Stimulated activated CD4-positive, alpha-beta T cell treated with anti-CD3 and anti-CD28 coated beads, Interleukin-4, amount 100 ng/mL, for 48 hours (primary cell): Measurements from ENCODE around the gene C1orf21.

ENCODE experiments used
- DNase-seq, 2 donors: peaks; one replicate each; pipeline ENCODE4 v3.0.0-alpha.2; 2020; ENCODE audit warnings: low read depth in 2 of 2

Gene C1orf21

DNA sequence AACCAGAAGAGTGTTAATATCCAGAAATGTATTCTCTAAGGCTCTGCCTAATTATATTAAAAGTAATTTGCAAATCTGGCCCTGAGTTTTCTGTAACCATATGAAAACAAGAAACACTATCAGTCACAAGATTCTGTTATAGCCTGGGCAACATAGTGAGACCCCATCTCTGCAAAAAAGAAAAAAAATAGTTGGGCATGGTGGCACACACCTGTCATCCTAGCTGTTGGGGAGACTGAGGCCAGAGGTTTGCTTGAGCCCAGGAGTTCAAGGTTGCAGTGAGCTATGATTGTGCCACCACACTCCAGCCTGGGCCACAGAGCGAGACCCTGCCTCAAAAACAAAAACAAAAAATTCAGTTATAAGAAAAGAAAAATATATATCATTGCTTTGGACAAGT is 25.6 kb downstream of the C1orf21 start:
- DNase-seq, result no peak

DNA sequence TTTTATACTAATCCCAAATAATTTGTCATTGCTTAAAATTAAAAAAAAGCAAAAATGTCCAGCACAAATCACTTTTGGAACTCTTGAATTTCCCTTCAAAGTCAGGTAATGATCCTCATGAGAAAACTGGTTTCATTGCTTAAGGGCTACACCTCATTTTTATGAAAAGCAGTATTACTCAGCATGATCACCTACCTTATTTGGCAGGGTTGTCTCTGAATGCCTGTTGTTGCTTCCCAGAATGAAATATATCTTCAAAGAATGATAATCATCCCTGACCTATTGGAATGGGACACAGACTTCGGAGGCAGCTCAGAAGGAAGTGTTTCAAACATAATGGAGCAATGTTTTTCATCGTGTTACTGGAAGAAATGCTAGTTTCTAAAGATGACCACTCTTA is 29.7 kb downstream of the C1orf21 start:
- no peak for DNase-seq

DNA sequence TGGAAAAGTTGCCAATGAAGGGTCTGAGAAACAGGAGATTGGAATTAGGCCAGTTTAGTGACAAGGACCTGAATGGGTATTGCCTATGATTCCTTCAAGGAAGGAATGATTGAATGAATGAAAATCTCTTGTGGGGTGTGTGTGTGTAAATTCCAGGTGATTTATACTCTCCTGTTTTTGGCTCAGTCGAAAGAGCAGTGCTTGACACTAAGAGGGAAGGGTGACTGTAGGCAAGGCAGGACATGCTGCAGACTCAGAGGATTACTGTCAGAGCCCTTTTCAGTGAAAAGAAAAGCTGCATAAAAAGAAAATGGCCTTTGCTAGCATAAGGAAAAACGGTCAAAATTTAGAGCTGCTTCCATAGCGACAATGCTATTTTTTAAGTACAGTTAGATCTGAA is 30.1 kb downstream of the C1orf21 start:
- DNase-seq, result no peak

DNA sequence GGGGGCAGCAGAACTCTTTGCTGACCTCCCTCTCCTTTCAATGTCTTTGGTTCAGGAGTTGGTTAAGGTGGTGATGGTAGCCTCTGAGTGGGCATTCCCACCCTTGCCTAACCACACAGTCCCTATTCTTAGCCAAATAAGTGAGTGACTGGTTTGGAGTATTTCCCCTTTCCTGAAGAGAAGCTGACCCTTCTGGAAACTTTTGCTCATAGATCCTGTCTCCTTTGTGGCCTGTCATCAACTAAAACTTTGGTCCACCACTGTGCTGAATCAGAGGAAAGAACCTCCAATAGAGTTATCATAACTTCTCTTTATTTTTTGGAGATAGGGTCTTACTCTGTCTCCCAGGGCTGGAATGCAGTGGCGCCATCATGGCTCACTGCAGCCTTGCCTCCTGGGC is 31.1 kb downstream of the C1orf21 start:
- DNase-seq, result no peak

DNA sequence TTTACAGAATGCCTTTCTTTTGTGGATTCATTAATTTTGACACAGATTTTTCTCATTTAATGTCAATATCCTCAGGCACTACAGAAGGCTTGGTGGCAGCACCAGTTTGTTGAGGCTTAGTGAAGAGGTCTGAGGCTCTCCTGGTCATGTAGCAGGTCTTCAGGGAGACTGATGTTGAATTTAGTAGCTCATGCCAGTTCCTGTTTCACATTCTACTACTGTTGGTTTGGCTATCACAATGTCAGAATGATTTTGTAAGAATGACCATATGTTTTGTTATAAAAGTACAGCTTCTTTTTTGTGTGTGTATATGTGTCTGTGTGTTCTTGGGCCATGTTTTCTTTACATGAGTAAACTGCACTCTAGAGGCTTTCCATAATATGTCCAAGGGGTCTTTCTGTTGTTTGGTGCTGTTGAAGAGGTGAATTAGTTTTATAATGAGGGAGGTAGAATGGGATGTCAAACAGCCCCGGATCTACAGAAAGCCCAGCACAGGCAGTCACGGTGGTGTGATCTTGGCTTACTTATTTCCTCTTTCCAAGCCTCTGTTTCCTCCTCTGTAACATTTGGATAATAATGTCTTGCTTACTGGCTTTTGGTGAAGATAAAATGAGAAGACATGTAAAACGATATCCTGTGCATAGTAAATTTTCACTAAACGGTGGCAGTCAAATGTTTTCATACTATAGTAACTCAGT is 32.0 kb downstream of the C1orf21 start:
- DNase-seq, result no peak

DNA sequence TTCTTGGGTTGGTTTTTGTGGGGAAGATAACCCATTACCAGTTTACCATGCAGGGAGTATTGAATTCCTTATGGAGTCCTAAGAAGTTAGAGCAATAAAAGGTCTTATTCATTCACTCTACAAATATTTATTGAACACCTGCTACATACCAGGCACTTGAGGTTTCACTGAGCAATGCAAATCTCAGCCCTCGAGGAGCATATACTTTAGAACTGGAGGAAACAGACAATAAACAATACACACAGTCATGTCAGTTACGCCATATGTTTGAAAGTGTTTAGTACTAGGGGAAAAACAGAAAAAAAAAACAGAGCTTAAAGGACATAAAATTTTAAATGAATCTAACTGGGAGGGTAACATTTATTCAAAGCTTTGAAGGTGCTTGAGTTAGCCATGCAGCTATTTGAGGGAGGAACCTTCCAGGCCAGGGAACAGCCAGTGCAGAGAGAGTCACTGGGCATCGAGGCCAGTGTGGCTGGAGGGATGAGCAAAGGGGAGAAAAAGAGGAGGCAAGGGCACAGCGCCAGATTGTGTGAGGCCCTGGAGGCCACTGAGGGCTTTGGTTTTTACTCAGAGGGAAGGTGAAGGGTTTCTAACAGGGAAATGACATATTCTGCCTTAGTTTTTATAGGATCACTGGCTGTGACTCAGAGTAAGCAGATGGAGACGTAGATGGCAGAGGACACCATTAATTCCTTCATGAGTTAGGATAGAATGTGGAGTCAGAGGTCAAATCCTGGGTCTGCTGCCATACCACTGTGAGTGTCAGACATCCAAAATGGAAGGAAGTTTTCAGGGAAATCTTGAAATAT is 32.7 kb downstream of the C1orf21 start:
- DNase-seq, result no peak

DNA sequence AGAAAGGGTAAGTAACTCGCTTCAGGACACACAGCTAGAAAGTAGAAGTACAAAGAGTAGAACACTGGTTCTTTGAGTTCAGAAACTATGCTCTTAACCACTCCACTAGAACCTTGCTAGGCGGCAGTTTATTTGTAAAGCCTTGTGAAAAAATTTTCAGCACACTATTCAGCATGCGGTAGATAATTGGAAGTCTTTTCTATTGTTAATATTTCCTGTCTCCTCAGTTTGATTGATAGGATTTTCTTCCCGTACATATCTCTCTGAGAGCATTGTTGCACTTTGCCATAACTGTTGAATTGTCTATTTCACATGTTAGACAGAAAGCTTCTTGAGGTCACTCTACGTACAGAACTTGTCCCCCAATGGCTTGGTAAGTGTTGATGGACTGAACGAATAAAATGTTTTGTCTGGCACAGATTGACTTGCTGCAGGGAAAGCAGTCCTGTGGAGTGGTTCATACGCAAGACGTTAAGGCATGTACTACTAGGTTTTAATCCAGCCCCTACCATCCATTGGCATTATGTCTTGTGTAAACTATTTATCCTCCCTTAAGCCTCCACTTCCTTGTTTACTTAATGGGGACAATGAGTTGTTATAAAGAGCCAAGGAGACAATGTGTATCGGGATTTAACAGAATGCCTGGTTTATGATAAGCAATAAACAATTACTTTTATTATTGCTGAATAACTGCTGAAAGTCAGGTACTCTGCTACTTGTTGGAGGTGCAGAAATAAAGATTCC is 35.8 kb downstream of the C1orf21 start:
- no peak for DNase-seq

DNA sequence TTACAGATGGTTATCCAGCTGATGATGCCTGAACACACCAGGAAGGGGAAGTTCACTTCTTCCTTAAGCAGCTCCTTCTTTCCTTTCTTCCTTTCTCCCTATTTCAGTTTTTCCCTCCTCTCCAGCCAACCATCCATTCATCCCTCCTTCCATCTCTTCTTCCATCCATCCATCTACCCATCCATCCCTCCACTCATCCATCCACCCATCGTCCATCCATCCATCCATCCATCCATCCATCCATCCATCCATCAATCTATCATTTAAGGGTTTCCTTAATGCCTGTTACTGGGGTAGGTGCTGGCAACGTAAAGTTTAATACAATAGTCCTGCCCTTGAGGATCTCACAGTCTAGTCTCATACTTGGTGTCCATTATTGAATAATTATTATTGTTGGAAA is 36.8 kb downstream of the C1orf21 start:
- DNase-seq, result no peak

DNA sequence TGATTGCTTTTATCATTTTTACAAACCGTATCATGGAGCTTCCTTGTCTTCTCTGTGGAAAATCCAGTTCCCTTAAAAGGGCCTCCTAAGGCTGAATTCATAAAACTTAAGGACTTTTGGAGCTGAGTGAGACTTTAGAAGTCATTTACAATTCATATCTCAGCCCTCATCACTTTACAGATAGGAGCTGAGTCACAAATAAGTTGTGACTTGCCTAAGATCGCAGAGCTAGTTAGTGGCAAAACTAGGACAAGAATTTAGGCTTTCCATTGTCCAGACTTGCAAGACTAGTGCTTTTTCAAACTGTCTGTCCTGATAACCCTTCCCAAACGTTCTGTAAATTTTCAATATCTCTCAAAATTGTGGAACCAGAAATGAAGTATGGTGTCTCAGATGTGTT is 37.3 kb downstream of the C1orf21 start:
- no peak for DNase-seq

DNA sequence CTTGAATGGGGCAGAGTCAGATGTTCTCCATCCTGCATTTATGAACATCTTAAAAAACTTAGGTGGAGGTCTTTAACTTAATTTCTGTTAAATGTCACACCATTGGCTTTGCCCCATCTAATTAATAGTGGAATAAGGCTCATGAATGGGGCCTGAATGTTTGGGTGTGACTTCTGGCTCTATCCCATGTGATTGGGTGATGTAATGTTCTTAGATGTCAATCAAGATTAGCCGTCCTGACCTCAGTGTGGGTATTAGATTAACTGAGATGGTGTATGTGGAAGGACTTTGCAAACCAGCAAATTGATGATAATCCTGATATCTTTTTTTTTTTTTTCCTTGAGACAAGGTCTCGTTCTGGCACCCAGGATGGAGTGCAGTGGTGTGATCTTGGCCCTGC is 38.1 kb downstream of the C1orf21 start:
- no peak for DNase-seq

DNA sequence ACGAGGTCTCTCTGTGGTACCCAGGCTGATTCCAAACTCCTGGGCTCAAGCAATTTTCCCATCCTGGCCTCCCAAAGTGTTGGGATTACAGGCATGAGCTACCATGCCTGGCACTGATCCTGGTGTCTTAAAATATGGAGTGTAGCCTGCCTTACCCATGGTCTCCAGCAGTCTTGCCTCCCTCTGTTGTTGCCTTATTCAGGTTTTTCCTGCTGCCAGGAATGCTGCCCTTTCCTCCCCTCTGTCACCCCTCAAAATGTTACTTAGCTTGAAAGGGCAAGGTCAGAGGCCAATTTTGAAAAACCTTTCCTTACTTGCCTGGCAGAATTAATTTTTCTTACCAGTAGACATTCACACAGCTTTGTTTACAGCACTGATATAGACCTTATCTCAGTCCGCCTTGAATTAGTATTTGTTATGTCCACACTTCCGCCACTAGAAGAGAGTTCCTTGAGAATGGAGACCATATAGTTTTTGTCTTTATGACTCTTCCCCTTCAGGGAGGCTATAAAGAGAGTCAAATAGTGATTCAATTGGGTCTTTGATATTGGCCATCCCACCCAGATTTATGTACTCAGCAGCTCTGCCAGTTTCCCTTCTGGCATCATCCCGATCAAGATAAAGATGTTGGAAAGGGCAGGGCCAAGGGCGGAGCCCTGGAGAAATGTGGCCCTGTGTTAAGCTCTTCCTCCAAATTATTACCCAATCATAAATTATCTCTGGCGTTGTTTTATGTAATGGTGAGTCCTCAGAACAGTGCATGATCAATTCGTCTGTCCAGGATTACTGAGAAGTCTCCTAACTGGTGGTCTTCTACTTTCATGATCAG is 38.8 kb downstream of the C1orf21 start:
- DNase-seq, result no peak

DNA sequence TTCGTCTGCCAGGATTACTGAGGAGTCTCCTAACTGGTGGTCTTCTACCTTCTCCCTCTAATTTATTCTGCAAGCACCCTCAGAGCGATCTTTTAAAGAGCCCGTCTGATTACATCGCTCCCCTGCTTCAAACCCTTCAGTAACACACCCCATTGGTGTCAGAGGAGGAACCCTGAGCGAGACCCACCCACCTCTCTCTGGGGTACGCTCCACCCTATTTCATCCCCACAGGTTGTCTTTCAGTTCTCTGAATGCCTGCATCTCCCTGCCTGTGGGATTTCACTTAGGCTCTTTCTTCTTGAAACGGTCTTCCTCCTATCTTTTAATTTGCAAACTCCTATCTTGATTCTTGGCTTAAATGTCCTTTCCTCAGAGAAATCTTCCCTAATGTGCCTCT is 39.4 kb downstream of the C1orf21 start:
- DNase-seq, result no peak

DNA sequence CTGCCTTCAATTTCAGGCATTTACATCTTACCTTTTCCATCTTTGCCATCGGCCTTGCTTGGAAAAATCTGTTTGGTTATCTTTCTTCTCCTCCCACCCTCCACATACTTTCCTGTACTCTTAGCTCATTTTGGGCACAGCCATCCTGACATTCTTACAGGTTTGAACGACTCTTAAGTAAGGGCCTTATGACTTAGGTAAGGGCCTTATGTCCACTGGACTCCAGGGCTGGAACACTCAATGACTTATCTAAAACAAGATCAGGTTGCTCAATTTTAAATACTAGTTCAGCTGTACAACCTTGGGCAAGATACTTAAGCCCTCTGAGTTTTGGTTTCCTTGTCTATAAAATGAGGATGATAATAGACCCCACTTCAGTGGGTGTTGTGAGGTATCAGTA is 40.9 kb downstream of the C1orf21 start:
- DNase-seq, result no peak

DNA sequence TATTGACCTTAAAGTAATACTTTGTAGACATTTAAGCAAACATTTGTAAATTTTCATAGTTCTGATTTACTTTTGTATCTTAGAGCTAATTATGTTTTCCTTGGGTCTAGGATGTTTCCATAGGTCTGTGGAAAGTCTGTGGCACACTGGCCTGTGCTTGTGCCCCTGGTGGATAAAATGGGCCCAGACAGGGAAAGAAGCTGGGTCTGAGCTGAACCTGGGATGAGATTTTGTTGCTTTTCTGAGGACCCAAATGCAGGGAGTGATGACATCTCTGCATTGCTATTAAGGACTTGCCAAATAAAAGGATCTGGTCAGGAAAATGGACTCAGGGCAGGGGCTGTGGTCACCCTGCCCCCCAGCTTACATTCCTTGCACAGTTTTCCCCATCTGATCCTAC is 41.8 kb downstream of the C1orf21 start:
- DNase-seq, result no peak

DNA sequence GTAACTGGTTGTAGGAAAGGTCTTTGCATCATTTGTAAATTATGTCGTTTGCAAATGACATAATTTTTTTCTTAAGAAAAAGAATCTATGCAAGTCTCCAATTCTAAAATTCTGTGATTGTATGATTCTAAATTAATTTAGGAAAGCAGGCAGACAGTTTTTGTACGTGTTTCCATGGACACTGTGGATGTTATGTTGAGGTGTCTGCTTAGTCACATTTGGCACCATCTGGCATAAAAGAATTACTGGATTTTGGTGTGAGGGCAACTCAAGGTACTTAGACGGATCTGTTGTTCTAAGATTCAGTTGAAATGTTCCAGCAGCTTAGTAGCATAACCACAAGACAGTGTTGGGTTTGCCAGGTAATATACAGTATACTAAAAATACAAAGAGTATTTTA is 42.5 kb downstream of the C1orf21 start:
- no peak for DNase-seq

DNA sequence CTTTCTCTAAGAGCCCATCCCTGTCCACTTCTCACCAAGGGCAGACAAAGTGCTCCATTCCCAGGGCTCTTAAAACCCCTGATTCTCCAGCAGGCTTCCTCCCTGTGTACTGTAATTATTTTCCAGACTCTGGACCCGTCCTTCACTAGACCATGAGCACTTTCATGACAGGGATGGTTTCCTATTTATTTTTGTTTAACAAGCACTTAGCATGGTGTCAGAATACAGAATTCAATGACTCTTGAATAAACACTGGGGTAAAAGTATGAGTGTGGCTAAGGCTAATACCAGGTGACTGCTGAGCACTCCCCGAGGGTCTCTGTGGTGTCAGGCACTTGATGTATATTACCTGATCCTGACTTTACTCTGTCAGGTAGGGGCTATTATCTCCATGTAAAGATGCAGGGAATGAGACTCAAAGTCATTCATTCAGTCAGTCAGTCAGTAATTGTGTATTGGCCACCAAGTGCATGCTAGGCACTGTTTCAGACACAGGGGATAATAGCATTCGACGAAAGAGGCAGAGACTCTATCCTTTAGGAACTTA is 47.2 kb downstream of the C1orf21 start:
- DNase-seq, result no peak

DNA sequence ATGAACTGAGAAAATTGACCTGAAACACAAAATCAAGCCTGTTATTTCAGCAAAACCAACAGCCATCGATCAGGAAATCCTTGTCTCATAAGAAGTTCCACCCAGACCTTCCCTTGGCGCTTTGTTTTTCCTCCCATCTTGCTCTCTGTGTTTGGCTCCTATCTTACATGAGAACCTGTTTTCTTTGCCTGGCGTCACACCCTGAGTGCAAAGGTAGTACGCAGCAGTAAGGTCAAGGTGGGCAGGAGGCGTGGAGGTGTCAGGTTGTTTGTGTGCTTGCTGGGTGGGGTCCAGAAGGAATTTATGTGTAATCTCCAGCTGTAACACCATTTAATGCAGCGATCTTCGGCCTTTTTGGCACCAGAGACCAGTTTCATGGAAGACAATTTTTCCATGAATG is 50.5 kb downstream of the C1orf21 start:
- no peak for DNase-seq

DNA sequence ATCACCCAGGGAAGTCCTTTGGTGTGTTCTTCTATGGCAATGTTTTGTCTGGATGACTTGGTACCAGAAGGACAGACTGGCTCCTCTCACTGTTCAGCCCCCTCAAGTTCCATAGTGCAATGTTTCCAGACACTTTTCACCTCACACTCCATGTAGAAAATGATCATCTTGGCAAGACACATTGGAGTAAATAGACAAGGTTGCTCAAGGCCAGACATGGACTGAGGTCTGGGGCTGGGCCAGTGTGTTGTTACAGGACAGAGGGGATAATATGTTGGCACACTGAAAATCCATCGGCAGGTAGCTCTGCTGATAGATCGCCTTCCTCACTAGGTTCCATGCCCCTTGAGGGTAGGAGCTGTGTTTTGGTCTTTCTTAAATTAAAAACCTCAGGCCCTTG is 51.5 kb downstream of the C1orf21 start:
- DNase-seq, result no peak

DNA sequence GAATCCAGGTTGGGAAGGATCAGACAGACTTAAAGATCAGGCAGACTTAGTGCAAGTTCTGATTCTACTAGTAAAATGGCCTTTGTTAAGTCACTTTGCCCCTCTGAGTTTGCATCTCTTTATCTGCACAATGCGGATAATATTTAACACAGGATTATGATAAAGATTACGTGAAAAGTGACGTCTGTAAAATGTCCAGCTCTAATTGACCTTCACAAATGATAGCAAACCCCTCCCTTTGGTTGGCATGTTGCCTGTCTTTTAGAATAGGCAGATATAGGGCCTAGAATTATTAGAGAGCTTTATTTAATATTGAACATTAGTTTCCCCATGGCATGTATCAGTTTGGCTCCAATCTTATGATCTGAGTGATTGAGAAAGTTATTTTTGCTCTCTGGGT is 55.4 kb downstream of the C1orf21 start:
- DNase-seq, result no peak

DNA sequence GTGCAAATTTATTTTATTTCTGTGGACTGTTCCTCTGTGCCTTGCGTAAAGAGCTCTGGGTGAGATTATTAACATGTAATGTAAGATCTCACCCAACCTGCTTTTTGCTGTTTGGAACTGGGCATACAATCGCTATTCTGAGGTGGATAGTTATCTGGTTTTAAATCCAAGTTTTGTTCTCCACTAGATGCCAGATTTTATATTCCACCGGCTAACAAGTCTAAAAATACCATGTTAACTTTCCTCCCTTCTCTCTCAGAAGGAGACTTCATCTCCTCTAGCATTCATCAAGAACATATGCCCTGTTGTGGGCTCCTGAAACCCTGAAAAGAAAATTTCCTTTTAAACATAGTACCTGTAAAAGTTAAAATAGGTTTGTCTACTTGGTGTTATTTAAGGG is 56.4 kb downstream of the C1orf21 start:
- no peak for DNase-seq

DNA sequence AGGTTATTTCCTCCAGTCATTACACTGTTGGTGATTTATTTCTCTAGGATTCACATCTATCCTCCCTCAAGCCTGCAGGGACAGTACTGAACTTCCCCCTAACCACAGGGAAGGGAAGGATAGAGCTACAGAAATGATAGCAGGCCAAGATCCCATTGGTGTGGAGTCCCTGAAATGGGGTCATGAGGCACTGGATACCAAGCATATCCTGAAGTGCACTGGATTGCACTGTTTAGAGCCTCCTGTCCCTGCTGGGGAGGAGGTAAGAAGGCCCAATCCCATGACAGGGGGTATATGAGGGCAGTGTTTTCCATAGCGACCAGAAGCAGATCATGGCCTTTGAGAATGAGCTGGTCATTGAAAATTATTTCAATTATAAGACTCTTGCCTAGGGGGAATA is 56.8 kb downstream of the C1orf21 start:
- no peak for DNase-seq

DNA sequence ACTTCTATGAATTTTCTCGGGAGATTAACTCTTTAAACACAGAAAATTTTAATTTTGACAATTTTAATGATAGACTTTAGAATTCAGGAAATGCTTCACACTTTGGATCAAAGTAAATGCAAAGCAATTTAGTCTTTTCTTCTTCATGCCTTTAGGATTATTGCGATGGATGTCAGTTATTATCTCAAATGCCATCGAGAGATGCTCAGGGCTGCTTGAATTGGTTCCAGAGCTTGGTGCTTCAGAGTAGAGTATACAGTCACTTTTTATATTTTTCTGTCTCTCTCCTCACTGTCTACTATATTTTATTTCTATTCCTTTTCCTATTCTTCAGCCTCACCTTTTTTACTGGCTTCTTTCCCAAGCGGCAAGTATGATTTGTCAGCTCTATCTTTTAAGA is 59.2 kb downstream of the C1orf21 start:
- no peak for DNase-seq
